ENCODE measurements around the gene CIB2.

The CIB2 gene

DNA sequence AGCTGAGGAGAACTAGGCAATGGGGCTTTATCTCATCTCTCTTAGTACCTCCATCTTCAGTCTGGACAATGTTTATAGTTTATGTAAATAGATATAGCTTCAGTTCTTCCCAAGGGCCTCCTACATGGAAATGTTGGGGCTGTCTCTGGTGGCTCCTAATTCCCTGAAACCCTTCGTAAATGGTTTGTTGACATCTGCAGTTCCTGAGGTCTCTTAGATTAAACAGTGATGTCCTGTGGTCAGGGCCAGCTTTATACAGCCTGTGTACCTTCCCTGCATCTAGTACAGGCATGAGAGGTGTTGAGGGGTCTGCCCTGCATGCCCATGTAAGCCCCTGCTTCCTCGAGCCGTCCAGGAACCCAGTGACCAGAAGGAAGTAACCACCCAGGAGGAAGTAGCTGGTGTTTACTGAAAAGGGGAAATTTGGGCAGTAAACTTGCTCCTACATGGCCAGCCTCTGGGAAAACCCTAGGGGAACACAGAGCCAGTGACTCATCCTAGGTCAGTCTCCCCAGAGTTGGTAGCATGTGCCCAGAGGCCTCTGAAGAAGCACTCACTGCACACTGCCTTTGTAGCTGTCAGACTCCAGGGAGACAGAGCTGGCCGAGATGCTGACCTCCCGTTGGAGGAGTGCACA is 49.0 kb downstream of the CIB2 start:
- Histone ChIP-seq H3K4me3 (ENCODE audit: low read length) (no peak overlapping the region), H3K9me3 (ENCODE audit: insufficient read depth, low read depth, low read length) (no peaks in the 10 kb centered on the region), H3K27me3 (ENCODE audit: insufficient read depth, low read length) (no peaks in the 10 kb centered on the region), H3K9ac (ENCODE audit: low read depth, low read length) (no peak overlapping the region), H3K36me3 (ENCODE audit: insufficient read depth, low read length) (no peaks in the 10 kb centered on the region), H3K27ac (ENCODE audit: low read depth, low read length) (no peak overlapping the region), H3K4me1 (ENCODE audit: insufficient read depth, low read length) (no peaks in the 10 kb centered on the region)
- 92% methylated on average over 5 of the region's 5 CpGs for WGBS

- 93% methylated on average over 8 of the region's 8 CpGs for WGBS
- Histone ChIP-seq H3K36me3 (ENCODE audit: insufficient read depth, low read length) (no peaks in the 10 kb centered on the region), H3K4me3 (ENCODE audit: low read length) (no peak overlapping the region), H3K27me3 (ENCODE audit: insufficient read depth, low read length) (no peaks in the 10 kb centered on the region), H3K9me3 (ENCODE audit: insufficient read depth, low read depth, low read length) (no peaks in the 10 kb centered on the region), H3K4me1 (ENCODE audit: insufficient read depth, low read length) (peaks cover 5% of the 10 kb centered on the region; the same call in 1 of the 2 replicates), H3K9ac (ENCODE audit: low read depth, low read length) (no peak overlapping the region), H3K27ac (ENCODE audit: low read depth, low read length) (no peak overlapping the region)
These were observed 51.2 kb downstream of the CIB2 start for GRCh38 chr15:78080088-78080460.

- H3K9me3 ChIP-seq (ENCODE audit: insufficient read depth, low read depth, low read length): no peaks in the 10 kb centered on the region
- peaks cover 5% of the 10 kb centered on the region; the same call in 1 of the 2 replicates for H3K4me1 ChIP-seq (ENCODE audit: insufficient read depth, low read length)
- H3K4me3 ChIP-seq (ENCODE audit: low read length): no peak overlapping the region
- no peak overlapping the region for H3K27ac ChIP-seq (ENCODE audit: low read depth, low read length)
- no peaks in the 10 kb centered on the region for H3K27me3 ChIP-seq (ENCODE audit: insufficient read depth, low read length)
- no peak overlapping the region for H3K9ac ChIP-seq (ENCODE audit: low read depth, low read length)
- no peaks in the 10 kb centered on the region for H3K36me3 ChIP-seq (ENCODE audit: insufficient read depth, low read length)
- 91% methylated on average over 11 of the region's 11 CpGs for WGBS
These were observed 51.8 kb downstream of the CIB2 start for GRCh38 chr15:78079298-78080087.

DNA sequence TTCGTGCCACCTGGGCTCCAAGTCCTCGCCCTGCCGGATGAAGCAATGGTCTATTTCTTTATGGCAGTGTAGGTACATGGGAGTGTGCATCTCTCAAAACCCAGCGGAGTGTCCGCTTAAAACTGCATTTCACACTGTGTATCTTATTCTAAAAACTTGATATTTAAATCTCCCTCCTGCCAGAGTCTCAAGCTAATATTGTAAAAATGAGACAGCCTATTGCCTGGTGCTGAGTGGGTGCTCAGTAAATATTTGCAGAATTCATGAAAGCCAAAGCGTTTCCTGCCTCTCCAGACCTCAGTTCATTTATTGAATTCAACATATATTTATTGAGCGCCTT is 53.4 kb downstream of the CIB2 start:
- H3K27ac ChIP-seq (ENCODE audit: low read depth, low read length): no peak overlapping the region
- H3K4me3 ChIP-seq (ENCODE audit: low read length): peak overlapping the region; percentile 82
- H3K9ac ChIP-seq (ENCODE audit: low read depth, low read length): no peak overlapping the region; the same call in 1 of the 2 replicates
- no peaks in the 10 kb centered on the region for H3K9me3 ChIP-seq (ENCODE audit: insufficient read depth, low read depth, low read length)
- peaks cover 5% of the 10 kb centered on the region; the same call in 1 of the 2 replicates for H3K4me1 ChIP-seq (ENCODE audit: insufficient read depth, low read length)
- no peaks in the 10 kb centered on the region for H3K27me3 ChIP-seq (ENCODE audit: insufficient read depth, low read length)
- no peaks in the 10 kb centered on the region for H3K36me3 ChIP-seq (ENCODE audit: insufficient read depth, low read length)
- WGBS: 19% methylated on average over 5 of the region's 7 CpGs

GRCh38 chr15:78077053-78077870 is 54.0 kb downstream of the CIB2 start, which contains the start of gene TBC1D2B:
TSS of gene TBC1D2B (minus strand) at chr15:78077711. CDS start at chr15:78077652, 59 bp downstream.
- peak within 1 kb of the TSS; percentile 82 for H3K4me3 ChIP-seq (ENCODE audit: low read length)
- peaks cover 11% of the 10 kb centered on the region; the same call in 1 of the 2 replicates for H3K4me1 ChIP-seq (ENCODE audit: insufficient read depth, low read length)
- H3K27me3 ChIP-seq (ENCODE audit: insufficient read depth, low read length): no peaks in the 10 kb centered on the region
- H3K9ac ChIP-seq (ENCODE audit: low read depth, low read length): peak within 1 kb of the TSS; percentile 61
- H3K36me3 ChIP-seq (ENCODE audit: insufficient read depth, low read length): no peaks in the 10 kb centered on the region
- no peaks in the 10 kb centered on the region for H3K9me3 ChIP-seq (ENCODE audit: insufficient read depth, low read depth, low read length)
- under 1% methylated on average over 104 of the region's 104 CpGs for WGBS
- no peak within 1 kb of the TSS for H3K27ac ChIP-seq (ENCODE audit: low read depth, low read length)

DNA sequence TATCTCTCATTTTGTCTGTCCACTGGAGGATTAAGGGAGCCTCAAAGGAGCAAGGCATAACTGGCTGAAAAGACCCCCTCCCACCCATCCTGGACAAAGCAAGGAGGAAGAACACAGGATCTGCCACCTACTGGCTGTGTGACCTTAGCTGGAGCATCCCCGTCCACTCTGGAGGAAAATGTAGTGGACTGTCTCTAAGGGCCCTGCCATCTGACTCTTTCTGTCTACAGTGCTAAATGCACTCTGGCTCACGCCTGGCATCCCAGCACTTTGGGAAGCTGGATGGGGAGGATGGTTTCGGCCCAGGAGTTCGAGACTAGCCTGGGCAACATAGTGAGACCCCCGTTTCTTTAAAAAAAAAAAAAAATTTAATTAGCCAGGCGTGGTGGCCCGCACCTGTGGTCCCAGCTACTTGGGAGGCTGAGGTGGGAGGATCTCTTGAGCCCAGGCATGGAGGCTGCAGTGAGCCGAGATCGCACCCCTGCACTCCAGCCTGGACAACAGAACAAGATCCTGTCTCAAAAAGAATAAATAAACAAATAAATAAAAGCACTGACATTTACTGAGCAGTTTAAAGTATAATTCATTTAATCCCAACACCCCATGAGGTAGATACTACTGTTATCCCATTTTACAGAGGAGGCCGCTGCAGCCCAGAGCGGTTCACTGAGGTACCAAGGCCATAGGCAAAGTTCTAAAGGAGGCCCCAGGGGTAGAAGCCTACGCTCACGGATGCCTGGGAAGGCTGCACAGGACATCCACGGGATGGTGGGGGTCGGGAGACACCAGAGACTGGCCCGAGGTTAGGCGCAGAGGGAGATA is 54.8 kb downstream of the CIB2 start:
- 59% methylated on average over 16 of the region's 17 CpGs for WGBS
- Histone ChIP-seq H3K4me1 (ENCODE audit: insufficient read depth, low read length) (peaks cover 19% of the 10 kb centered on the region), H3K27me3 (ENCODE audit: insufficient read depth, low read length) (no peaks in the 10 kb centered on the region), H3K36me3 (ENCODE audit: insufficient read depth, low read length) (no peaks in the 10 kb centered on the region), H3K9ac (ENCODE audit: low read depth, low read length) (peak overlapping the region; percentile 61), H3K9me3 (ENCODE audit: insufficient read depth, low read depth, low read length) (no peaks in the 10 kb centered on the region), H3K27ac (ENCODE audit: low read depth, low read length) (no peak overlapping the region), H3K4me3 (ENCODE audit: low read length) (peak overlapping the region; percentile 82)

DNA sequence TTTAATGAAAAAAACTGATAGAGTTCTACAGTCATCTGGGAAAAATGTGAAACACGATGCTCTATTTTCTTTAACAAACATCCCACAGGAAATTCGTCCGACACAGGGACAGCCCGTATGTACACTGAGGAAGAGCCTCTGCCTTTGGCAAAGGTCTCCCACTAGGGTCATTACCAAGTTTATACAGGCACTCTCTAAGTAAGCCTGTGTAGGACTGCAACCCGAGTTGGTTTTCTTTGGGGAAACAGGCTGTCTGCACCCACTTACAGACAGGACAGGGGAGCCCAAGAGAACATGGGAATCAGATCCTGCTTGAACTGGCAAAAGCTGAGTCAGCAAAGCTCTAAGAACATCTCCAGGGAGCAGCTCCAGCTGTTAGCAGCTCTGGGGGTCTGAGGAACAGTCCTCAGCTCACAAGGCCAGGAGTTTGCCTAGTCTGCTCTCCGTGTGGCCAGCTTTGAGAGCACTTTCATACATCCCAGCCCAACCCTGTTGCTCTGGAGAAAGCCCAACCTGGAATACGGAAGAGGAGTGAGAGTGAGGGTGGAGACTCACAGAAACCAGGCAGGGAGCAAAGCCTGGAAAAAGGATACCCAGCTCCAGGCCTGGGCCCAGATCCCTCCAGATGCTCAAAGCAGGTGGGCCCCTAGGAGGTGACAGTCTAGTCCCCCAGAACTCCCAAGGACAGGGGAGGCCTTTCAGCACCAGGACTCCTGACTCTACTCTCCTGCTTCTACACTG is 55.6 kb downstream of the CIB2 start:
- Histone ChIP-seq H3K4me3 (ENCODE audit: low read length) (peak overlapping the region; percentile 32; the same call in 1 of the 2 replicates), H3K27me3 (ENCODE audit: insufficient read depth, low read length) (no peaks in the 10 kb centered on the region), H3K27ac (ENCODE audit: low read depth, low read length) (peak overlapping the region; percentile 59; the same call in 1 of the 2 replicates), H3K9ac (ENCODE audit: low read depth, low read length) (no peak overlapping the region), H3K4me1 (ENCODE audit: insufficient read depth, low read length) (peaks cover 20% of the 10 kb centered on the region), H3K36me3 (ENCODE audit: insufficient read depth, low read length) (no peaks in the 10 kb centered on the region), H3K9me3 (ENCODE audit: insufficient read depth, low read depth, low read length) (no peaks in the 10 kb centered on the region)
- 55% methylated on average over 7 of the region's 7 CpGs for WGBS

DNA sequence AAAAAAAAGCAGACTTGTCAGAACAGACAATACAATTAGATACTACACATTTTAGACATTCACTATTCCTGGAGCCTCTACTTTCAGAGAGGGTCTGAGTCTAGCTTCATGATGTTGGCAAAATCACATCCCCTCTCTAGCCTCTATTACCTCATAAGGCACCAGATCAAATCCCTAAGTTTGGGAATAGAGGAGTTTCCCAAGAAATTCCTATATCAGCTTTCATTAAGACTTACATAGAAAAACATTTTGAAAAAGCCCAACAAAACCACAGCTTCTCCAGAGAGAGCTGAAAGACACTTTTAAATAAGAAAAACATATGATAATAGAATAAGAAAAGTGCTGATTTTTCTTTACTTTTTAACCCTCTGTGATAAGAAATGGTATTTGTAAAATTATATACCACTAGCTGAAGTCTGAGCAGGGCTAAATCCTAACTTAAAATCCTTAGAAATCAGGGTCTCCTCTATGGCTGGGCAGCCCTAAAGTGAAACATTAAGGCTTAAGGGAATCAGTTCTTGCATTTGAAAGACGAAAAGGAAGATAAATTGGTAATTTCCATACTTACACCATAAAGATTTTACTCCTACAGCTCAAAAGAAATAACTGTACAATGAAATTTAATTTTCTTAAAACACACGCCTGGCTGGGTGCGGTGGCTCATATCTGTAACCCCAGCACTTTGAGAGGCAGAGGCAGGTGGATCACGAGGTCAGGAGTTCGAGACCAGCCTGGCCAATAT is 58.0 kb downstream of the CIB2 start:
- H3K4me1 ChIP-seq (ENCODE audit: insufficient read depth, low read length): peaks cover 42% of the 10 kb centered on the region
- WGBS: 96% methylated on average over 5 of the region's 5 CpGs
- H3K27me3 ChIP-seq (ENCODE audit: insufficient read depth, low read length): no peaks in the 10 kb centered on the region

DNA sequence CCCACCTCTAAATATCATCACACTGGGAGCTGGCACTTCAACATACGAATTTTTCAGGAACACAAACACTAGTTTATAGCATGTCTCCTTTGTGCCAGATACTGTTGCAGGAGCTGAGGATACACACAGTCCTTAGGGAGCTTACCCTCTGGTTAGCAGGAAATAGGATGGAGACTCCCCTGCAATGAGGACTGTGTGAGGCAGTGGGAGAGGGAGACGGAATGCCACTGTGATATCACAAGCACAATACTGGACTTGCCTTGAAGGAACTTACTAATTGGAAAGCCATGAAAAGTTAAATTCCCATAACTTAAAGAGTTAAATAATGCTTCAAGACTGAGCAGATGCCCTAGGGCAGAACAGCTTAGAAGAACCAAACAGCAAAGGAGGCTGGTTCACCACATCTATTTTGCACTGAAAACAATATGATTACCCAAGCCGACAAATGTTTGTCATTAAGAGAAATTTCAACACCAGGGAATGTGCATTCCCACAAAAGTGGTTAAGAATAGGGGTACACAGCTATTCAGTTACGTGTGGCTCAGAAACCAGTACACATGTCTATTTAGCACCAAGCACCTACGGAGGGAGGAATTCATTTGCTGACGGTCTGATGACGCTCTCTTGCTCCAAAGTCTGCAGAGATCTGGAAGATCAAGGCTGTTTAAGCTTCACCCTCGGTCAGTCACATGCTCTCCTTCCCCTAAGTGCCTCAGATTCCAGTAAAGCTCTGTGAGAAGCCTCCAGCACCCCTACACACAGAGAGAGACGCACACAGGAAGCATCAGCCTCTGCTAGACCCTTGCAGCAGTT is 59.0 kb downstream of the CIB2 start:
- Histone ChIP-seq H3K4me1 (ENCODE audit: insufficient read depth, low read length) (peaks cover 43% of the 10 kb centered on the region), H3K4me3 (ENCODE audit: low read length) (no peak overlapping the region), H3K36me3 (ENCODE audit: insufficient read depth, low read length) (no peaks in the 10 kb centered on the region), H3K27ac (ENCODE audit: low read depth, low read length) (no peak overlapping the region), H3K9ac (ENCODE audit: low read depth, low read length) (no peak overlapping the region), H3K27me3 (ENCODE audit: insufficient read depth, low read length) (no peaks in the 10 kb centered on the region), H3K9me3 (ENCODE audit: insufficient read depth, low read depth, low read length) (no peaks in the 10 kb centered on the region)
- 82% methylated on average over 9 of the region's 9 CpGs for WGBS

More for the DNA sequence above, 58.0 kb downstream of the CIB2 start:
- H3K4me3 ChIP-seq (ENCODE audit: low read length): no peak overlapping the region
- no peaks in the 10 kb centered on the region for H3K9me3 ChIP-seq (ENCODE audit: insufficient read depth, low read depth, low read length)
- no peaks in the 10 kb centered on the region for H3K36me3 ChIP-seq (ENCODE audit: insufficient read depth, low read length)
- no peak overlapping the region for H3K27ac ChIP-seq (ENCODE audit: low read depth, low read length)
- H3K9ac ChIP-seq (ENCODE audit: low read depth, low read length): no peak overlapping the region
